A172 (cell line): ENCODE data around the gene KIF20B. TPM values are rescaled to one million over a fixed set of nuclear protein-coding genes. Genes with fewer than 3 reads are reported as not detected.

ENCODE experiments used
- DNase-seq: peaks from one replicate; pipeline ENCODE4 v3.0.0-alpha.2; 2015; ENCODE audit warnings: low spot score
- total RNA-seq: library from RNA; depleted of rRNA; stranded (reverse); fragments of >200 nt; shearing (Covaris generic); gene quantifications from 2 replicates; pipeline ENCODE4 v1.2.3, GENCODE V29; 2014; rRNA removed

Gene KIF20B, protein sequence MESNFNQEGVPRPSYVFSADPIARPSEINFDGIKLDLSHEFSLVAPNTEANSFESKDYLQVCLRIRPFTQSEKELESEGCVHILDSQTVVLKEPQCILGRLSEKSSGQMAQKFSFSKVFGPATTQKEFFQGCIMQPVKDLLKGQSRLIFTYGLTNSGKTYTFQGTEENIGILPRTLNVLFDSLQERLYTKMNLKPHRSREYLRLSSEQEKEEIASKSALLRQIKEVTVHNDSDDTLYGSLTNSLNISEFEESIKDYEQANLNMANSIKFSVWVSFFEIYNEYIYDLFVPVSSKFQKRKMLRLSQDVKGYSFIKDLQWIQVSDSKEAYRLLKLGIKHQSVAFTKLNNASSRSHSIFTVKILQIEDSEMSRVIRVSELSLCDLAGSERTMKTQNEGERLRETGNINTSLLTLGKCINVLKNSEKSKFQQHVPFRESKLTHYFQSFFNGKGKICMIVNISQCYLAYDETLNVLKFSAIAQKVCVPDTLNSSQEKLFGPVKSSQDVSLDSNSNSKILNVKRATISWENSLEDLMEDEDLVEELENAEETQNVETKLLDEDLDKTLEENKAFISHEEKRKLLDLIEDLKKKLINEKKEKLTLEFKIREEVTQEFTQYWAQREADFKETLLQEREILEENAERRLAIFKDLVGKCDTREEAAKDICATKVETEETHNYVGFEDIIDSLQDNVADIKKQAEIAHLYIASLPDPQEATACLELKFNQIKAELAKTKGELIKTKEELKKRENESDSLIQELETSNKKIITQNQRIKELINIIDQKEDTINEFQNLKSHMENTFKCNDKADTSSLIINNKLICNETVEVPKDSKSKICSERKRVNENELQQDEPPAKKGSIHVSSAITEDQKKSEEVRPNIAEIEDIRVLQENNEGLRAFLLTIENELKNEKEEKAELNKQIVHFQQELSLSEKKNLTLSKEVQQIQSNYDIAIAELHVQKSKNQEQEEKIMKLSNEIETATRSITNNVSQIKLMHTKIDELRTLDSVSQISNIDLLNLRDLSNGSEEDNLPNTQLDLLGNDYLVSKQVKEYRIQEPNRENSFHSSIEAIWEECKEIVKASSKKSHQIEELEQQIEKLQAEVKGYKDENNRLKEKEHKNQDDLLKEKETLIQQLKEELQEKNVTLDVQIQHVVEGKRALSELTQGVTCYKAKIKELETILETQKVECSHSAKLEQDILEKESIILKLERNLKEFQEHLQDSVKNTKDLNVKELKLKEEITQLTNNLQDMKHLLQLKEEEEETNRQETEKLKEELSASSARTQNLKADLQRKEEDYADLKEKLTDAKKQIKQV (N-terminal part only)
- 39.2 and 46.0 TPM in 2 replicates for total RNA-seq

DNA sequence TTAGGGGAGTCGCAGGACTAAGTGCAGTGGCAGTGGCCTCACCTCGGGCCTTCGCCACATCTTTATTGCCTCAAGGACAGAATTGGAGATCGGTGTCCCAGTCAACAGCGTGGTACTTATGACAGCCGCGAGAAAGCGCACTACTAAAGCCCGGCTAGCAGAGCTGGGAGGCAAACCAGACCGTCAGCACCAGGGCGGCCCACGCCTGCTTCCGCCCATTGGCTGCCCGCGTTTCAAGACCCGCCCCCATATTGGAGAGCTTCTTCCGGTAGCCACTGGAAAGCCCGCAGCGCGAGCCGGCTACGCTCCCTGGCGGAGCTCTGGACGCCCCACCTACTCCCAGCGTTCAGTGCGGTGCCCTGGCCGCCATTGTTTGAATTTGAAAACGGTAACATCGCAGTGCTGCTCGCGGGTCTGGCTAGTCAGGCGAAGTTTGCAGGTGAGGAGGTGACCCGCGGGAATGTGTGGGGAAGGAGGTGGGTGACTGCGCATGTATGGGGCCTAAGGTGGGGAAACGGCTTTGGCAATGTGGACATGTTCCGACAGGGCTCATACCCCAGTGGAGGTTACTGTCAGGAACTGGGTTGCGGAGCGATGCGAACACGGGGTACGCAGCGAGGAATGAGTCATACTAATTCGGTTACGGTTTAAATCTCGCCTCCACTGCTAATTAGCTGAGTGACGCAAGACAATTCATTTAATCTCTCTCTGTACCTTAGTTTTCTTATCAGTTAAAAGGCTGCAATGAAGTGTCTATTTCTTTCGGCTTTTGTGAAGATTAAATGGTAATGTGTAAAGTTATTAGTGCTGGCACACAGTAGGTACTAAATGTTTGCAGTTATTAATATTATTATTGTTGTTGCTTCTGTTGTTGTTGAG is at the start of gene KIF20B:
TSS of gene KIF20B (plus strand) at position 349 of the 879 bp plus-strand sequence. CDS start 3,705 bp downstream, outside the sequence.
- peak; percentile 97 for DNase-seq

DNA sequence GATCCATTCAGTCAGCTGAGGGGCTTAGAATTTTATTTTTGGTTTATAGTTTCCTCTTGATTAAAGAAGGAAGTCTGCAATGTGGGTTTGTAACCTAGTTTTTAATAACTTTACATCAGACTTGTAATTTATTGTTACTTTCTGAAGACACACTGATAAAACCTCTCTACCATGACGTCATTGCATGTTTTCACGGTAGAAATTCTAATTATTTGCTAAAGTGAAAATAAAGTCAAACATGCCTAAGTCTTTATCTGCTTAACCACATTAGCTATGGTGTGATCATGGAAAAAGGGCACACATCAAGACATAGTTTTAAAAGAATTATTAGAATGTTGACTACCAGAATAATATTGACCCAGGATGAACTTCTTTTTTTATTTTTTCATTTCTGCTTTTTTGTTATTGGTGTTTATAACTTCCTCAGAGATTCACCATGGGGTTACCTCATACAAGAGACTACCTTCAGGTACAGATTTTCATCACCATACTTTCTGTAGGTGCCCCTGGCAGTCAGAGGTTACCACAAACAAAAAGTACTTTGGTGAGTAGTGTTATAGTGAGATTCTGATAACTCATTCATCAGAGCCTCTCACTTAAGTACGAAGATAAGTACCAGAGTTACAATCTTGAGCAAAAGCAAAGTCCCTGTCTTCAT is 49.3 kb upstream of the KIF20B start:
- no peak for DNase-seq

DNA sequence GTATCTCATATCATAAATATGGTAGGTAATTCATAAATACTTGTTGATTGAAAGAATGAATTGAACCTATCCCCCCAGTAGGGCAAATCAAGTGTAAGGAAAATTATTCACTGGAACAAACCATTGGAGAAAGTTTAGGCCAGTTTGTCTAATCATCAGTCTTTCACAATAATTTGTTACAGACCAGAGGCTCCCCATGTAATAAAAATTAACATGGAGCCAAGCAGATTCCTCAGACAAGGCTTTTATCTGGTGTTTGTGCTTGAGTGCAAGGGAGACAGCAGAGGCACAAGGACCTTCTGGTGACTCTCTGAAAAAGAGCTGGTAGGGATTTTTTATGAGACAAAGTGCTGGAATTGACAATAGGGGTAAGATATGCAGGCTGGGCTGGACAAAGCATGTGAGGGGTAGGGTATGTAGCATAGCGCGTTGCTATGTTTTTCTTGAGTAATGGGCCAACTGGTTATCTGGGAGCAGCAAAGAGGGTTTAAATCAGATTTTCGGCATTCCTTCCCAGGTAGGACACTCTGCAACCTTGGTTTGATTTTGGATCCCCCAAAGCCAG is 48.5 kb upstream of the KIF20B start:
- no peak for DNase-seq

DNA sequence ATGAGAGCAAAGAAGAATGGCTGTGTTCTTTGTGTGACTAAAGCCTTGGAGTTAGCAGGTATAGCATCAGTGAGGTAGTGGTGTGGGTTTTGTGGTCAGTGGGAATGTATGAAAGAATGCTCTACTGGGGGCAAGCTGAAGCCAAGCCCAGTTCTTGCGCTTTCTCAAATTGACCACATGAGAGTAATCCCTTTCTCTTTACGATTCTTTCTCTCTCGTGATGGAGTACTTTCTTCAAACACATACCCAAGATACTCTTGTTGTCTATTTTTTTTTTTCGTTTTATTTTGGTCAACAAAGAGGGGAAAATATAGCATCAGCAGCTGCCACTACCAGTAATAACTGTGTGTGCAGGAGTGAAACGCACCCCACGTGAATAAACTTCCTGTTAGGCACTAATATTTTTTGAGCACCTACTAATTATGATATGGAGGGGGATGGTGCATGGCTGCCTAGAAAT is 48.0 kb upstream of the KIF20B start:
- peak; percentile 82 for DNase-seq

DNA sequence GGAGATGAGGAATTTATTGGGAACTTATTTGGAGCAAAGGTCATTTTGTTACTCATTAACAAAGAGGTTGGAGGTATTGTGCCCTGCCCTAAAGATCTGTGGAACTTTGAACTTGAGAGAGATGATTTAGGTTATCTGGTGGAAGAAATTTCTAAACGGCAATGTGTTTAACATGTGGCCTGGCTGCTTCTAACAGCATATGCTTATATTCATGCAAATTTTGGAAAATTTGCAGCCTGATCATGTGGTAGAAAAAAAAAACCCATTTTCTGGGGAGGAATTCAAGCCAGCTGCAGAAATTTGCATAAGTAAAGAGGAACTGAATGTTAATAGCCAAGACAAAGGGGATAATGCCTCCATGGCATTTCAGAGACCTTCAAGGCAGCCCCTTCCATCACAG is 45.7 kb upstream of the KIF20B start:
- no peak for DNase-seq

DNA sequence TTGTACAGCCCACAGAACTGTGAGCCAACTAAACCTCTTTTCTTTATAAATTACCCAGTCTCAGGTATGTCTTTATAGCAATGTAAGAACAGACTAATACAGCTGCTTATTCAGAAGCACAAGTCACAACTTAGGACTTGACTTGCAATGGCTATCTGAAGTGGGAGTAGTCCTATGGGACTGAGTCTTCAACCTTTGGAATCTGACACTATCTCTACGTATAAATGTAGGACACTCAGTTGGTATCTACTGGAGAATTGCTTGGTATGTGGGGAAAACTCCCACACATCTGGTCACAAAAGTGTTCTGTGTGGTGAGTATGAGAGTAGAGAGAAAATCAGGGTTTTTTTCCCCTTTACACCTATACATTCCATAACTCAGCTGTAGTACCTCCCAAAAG is 44.1 kb upstream of the KIF20B start:
- DNase-seq = no peak

DNA sequence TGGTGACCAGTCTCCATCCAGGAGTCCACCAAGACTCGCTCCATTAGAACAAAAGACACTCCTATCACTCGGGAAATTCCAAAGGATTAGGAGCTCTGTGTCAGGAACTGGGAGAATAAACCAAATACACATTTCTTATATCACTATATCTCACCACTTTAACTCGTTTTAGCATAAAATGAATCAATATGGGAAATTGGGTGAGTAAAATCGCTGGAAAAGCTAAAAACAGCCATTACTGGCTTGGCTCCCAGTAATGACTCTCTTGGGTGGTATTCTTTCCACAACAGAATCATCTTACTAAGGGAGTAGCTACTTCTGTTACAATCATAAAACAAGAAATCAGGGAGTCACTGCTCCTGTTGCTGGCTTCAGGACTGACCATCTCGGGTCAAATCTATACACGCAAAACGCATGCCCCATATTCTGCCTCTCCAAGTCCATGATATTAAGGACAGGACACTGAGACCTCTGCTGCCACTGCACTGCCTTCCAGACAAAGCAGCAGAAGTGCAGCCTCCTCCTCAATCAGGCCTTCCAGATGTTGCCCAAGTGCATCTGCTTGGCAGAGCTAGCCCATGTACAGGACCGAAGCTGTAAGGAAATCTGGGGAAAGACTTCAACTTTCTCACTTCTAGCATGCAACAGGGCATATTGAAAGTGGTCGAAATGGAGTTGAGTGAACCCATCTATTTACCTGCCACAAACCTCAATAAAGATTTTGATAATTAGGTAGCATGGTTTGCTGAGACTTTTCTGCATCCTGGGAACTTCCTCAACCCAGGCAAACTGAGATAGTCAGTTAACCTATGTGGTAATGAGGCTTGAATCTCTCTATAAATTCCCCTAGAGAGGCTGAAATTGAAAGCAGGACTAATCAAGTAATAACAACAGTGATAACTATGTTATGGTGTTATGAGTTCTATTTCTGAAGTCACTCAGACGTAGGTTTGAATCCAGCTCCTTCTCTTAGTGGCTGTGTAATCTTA is 42.0 kb upstream of the KIF20B start:
- no peak for DNase-seq

DNA sequence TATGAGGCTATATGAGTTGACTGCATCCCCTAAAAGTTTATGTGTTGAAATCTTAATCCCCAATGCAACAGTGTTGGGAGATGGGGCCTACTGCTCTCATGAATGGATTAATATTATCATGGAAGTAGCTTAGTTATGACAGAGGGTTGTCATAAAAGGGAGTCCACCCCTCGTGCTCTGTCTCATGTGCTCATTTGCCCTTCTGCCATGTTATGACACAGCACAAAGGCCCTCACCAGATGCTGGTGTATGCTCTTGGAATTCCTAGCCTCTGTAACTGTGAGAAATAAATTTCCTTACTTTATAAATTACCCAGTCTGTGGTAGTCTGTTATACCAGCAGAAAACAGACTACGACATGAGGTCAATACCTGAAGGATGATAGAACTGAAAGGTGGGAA is 38.8 kb upstream of the KIF20B start:
- DNase-seq = no peak

DNA sequence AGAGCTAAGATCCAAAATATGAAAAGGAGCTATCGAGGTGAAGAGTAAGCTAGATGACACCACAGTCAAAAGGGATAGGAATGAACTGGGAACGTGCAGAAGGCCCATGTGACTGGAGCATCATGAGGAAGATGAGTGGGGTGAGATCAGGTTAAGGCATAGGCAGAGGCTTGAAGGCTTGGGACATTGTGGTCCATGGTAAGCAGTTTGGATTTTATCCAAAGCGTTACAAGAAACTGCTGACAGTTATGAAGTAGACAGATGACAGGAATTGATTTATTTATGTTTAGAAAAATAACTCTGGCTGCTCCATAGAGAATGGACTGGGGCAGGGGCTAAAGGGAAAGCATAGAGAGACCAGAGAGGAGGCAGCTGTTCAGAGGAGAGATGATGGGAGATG is 38.2 kb upstream of the KIF20B start:
- DNase-seq = no peak

DNA sequence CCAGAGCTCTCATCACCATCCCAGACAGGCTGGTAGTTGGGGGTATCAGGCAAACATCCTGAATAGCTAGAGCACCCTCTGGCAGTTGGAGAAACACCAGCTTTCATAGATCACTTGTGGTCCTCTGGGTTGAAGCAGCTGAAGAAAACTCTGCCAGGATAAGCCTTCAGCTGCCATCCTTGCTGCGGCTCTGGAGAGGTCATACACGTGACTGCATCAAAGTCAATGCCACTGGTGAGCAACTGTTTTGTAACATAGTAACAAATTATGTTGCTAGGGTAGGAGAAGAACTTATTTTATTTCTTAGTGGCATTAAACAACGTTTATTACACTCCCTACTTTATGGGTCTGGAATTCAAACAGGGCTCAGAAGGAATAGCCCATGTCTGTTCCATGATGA is 37.2 kb upstream of the KIF20B start:
- DNase-seq = no peak

DNA sequence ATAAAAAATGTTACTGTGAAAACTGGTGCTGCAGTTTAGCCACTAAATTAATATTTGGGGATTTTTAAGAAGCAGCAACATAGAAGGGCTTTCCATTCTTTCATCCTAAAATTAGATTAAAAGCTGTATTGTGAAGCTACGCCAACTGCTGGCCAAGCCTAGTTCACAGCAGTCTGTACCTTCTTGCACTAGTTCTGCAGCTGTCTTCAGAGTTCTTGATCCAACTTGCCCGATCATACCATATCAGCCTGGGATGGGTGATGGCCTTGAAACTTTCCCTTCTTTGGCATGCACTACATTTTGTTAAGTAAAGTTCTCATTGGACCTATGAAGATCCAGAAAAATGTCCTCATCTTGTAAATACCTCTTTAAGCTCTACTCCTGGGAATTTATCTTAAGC is 36.1 kb upstream of the KIF20B start:
- DNase-seq = no peak

DNA sequence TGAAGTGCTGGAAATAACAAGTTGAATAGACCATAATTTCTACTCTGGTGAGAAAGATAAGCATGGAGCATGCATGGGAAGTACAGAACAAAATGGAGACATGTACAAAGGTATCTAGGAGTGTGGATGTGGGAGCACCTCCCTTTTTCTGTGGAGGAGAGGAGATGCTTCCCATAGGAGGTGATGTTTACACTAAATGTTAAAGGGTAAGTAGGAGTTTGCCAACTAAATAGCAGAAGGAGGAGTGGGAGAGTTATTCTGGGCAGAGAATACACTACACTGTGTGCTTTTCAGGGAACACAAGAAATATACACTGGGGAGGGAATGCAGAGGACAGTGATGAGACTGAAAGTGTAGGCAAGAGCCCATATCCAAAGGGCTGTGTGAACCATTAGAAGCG is 35.3 kb upstream of the KIF20B start:
- DNase-seq = no peak

DNA sequence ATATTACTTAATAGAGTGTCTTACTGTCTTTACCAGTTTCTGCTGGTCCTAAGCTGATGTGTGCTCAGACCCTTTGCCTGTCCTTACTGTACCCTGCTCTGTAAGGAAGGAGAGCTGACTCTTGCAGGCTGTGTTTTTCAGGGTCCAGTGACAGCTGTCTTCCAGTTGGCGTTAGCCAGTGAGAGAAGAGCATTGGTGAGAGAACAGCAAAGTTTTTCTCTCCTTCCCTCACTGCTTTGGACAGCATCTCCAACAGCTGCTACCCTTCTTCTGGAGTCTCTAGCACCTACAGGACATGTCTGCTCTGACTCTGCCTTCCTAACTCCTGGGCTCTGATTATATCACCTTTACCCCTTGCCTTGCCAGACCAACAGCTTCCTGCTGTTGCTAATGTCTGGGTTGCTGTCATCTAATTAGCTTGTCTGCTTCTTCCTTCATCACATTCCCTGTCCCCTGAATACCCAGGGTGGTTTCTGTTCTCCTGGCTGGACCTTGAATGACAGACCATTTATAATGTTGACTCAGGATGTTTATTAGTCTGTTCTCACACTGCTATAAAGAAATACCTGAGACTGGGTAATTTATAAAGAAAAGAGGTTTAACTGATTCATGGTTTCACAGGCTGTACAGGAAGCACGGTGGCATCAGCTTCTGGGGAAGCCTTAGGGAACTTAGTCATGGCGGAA is 32.9 kb upstream of the KIF20B start:
- DNase-seq = no peak

DNA sequence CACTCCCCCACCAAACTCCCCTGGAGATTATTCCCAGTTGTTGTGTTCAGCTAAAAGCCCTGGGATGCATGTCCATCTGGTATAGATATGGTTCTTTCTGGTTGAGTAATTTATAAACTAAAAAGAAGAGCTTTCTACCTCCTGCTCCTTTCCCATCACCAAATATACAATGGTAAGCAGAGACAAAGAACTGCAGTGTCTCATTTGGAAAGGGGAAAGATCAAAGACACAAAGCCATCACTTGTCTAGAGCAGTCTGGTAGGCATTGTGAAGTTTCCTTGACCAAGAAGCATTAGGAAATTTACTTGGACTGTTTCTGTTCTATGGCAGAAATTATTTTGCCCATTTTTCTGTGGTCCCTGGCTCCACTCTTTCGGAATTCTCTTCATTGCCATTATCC is 31.4 kb upstream of the KIF20B start:
- DNase-seq = no peak

DNA sequence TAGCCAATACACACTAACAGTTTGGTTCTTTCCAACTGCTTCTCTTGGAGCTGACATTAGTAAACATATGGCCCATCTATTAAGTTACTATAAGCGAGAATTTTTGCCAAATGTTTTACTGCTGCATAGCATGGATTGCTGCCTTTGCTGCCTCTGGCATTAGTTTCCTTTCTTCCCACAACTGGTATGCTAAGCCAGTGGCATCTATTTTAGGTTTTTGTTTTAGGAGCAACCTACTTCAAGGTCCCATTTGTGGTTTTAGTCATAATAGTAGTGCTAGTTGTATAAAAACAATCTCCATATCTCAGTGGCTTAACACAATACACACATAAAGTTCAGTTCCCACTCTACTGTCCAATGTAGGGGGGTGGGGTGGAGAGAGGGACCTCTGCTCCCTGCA is 30.5 kb upstream of the KIF20B start:
- no peak for DNase-seq

DNA sequence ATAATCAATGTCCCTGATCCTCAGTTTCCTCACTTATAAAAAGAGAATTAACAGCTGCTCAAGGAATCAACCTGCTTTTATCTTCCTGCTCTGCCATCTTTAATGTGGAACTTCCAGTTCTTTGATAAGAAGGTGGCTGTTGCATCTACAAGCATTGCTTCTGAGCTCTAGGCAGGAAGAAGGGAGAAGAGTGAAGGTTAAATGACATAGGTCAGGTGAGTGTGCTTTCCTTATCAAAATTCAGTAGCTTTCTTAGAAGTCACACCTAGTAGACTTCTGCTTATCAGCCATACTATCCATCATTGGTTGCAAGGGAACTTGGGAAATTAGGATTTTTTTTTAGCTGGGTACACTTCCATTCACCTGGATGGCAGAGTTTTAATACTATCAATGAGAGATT is 24.0 kb upstream of the KIF20B start:
- DNase-seq = no peak

DNA sequence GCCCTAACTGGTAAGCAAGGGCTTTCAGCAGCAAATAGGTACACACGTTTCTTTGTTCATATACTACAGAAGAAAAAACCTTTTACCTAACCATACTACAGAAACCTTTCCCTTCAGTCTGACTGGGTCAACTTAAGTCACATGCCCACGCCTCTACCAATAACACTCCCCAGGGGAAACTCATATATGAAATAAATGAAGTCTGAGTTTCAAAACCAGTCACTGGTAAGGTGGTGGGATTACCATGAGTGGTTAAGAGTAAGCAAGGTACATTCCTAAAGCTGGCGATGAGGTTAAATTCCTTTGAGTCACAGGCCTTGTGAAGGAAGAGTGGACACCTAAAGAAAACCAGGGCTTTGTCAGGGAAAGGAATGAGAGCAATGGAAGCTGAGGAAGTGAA is 21.4 kb upstream of the KIF20B start:
- DNase-seq = no peak

DNA sequence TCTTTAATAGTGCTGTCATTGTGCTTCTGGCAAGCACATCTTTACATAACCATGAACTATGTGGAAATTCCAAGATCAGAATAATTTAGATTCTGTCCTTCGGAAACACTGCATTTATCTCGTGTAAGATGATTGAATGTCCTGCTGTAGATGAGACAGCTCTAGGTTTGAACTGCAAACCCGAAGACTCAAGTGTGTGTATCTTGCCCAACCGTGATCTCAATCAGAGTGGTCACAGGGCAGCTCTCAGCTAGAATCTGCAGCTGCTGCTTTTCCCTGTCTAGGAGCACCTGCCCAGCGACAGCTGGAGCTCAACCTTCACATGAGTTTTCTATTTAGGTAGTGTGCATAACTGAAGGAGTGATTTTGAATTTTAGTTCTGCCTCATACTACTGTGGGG is 17.5 kb upstream of the KIF20B start:
- no peak for DNase-seq
